SIG-M5 (cell line): ENCODE measurements around the gene STIMATE.

Experiments
- DNase-seq: peaks from one replicate; lab custom pipeline; 2025; lab: John Stamatoyannopoulos, UW

STIMATE gene

GRCh38 chr3:52893723-52894122, 3.6 kb downstream of the STIMATE start:
- no peak for DNase-seq

- no peak for DNase-seq
Observed at GRCh38 chr3:52892625-52893311, 4.6 kb downstream of the STIMATE start.

GRCh38 chr3:52892290-52892624, 5.1 kb downstream of the STIMATE start:
- DNase-seq: no peak

GRCh38 chr3:52891615-52892081, 5.7 kb downstream of the STIMATE start:
- DNase-seq: peak; percentile 93

- no peak for DNase-seq
Observed at GRCh38 chr3:52891164-52891563, 6.2 kb downstream of the STIMATE start.

GRCh38 chr3:52890735-52891134, 6.6 kb downstream of the STIMATE start:
- no peak for DNase-seq

GRCh38 chr3:52889901-52890300, 7.4 kb downstream of the STIMATE start:
- no peak for DNase-seq

- DNase-seq: no peak
Observed at GRCh38 chr3:52887166-52887565, 10.2 kb downstream of the STIMATE start.

- no peak for DNase-seq
Observed at GRCh38 chr3:52886049-52886730, 11.2 kb downstream of the STIMATE start.

- no peak for DNase-seq
Observed at GRCh38 chr3:52882377-52882776, 15.0 kb downstream of the STIMATE start.

GRCh38 chr3:52881871-52882270, 15.5 kb downstream of the STIMATE start:
- no peak for DNase-seq

- DNase-seq: no peak
Observed at GRCh38 chr3:52880474-52880873, 16.9 kb downstream of the STIMATE start.

- DNase-seq: no peak
Observed at GRCh38 chr3:52880047-52880446, 17.3 kb downstream of the STIMATE start.

GRCh38 chr3:52879581-52879980, 17.8 kb downstream of the STIMATE start:
- no peak for DNase-seq

- DNase-seq: no peak
Observed at GRCh38 chr3:52879090-52879489, 18.3 kb downstream of the STIMATE start.

- DNase-seq: no peak
Observed at GRCh38 chr3:52877085-52877484, 20.3 kb downstream of the STIMATE start.

GRCh38 chr3:52874864-52875587, 22.3 kb downstream of the STIMATE start:
- DNase-seq: no peak

- no peak for DNase-seq
Observed at GRCh38 chr3:52874160-52874701, 23.1 kb downstream of the STIMATE start.

- no peak for DNase-seq
Observed at GRCh38 chr3:52873433-52874159, 23.8 kb downstream of the STIMATE start.

GRCh38 chr3:52872245-52872644, 25.1 kb downstream of the STIMATE start:
- DNase-seq: no peak

- no peak for DNase-seq
Observed at GRCh38 chr3:52871761-52872160, 25.6 kb downstream of the STIMATE start.

- DNase-seq: no peak
Observed at GRCh38 chr3:52870471-52870870, 26.9 kb downstream of the STIMATE start.
